Spleen (tissue), 11 donors: Measurements from ENCODE around the gene FSTL4. TPM values are rescaled to one million over a fixed set of nuclear protein-coding genes. Genes with fewer than 3 reads are reported as not detected.

ENCODE experiments used
- DNase-seq: peaks from one replicate; pipeline ENCODE4 v3.0.0-alpha.2; 2020
- H3K27ac ChIP-seq, 8 donors: fragments of 200-600 bp; sonication (generic) in 7 of 8; 1 replicate in 4 of 8; 2 replicates in 4 of 8; pipeline versions ENCODE4 v1.5.0 to v1.8.0; 2016 to 2021; ENCODE audit warnings: inconsistent platforms in 4 of 8, mild to moderate bottlenecking in 4 of 8, moderate library complexity in 1 of 8
- H3K27me3 ChIP-seq, 7 donors: fragments of 200-600 bp; sonication (generic) in 6 of 7; replicated peaks in 1 of 7; 1 replicate in 4 of 7; 2 replicates in 3 of 7; pipeline versions ENCODE4 v1.5.0 to v1.8.0; 2016 to 2021; ENCODE audit warnings: inconsistent platforms in 3 of 7, mild to moderate bottlenecking in 1 of 7
- H3K36me3 ChIP-seq, 6 donors: fragments of 200-600 bp; sonication (generic) in 5 of 6; 1 replicate in 4 of 6; 2 replicates in 2 of 6; pipeline versions ENCODE4 v1.5.0 to v1.8.0; 2016 to 2021; ENCODE audit warnings: inconsistent platforms in 2 of 6
- H3K4me1 ChIP-seq, 6 donors: fragments of 200-600 bp; sonication (generic) in 5 of 6; 1 replicate in 3 of 6; 2 replicates in 3 of 6; pipeline versions ENCODE4 v1.5.0 to v1.8.0; 2016 to 2021; ENCODE audit warnings: inconsistent platforms in 3 of 6
- H3K4me3 ChIP-seq, 8 donors: fragments of 200-600 bp; sonication (generic) in 7 of 8; 1 replicate in 4 of 8; 2 replicates in 4 of 8; pipeline versions ENCODE4 v1.5.0 to v1.8.0; 2016 to 2021; ENCODE audit warnings: inconsistent platforms in 4 of 8, mild to moderate bottlenecking in 4 of 8, moderate library complexity in 2 of 8
- H3K9me3 ChIP-seq, 8 donors: fragments of 200-600 bp; sonication (generic) in 7 of 8; 1 replicate in 4 of 8; 2 replicates in 4 of 8; pipeline versions ENCODE4 v1.5.0 to v1.8.0; 2016 to 2021; ENCODE audit warnings: inconsistent platforms in 4 of 8
- POLR2A ChIP-seq, 3 donors: fragments of 450-650 bp; IDR thresholded peaks; one replicate each; pipeline ENCODE4 v1.5.1; 2017; ENCODE audit warnings: antibody characterized with exemption in 3 of 3, mild to moderate bottlenecking in 1 of 3
- POLR2AphosphoS5 ChIP-seq, 3 donors: sonication (generic); formaldehyde crosslinking; IDR thresholded peaks; one replicate each; pipeline ENCODE4 v1.5.1; 2017; ENCODE audit warnings: antibody characterized with exemption in 3 of 3
- WGBS, 5 donors: extraction: QIAGEN DNeasy Blood & Tissue Kit in 3 of 5; methylation state at CpG; one replicate each; pipeline versions ENCODE4 v1.1.5 to v1.1.7; 2013 to 2018; 5-methylcytosine and 5-hydroxymethylcytosine counted together
- intact Hi-C: fragments of 100-400 bp; cut with DNase I; formaldehyde crosslinking; loops from one replicate; pipeline ENCODE4 v1.15.0; 2023; ENCODE audit warnings: low total_unique reads
- polyA plus RNA-seq, 3 donors: library from polyadenylated mRNA; stranded (reverse); fragments of 200-250 nt; gene quantifications; one replicate each; pipeline ENCODE4 v1.2.1, GENCODE V29; 2013
- total RNA-seq, 7 donors: library from RNA; depleted of rRNA in 3 of 7; stranded (reverse); fragments of >200 nt in 3 of 7; fragmentation: NEBNext Ultra II Directional in 4 of 7; extraction: Animal tissue kit (Norgen Biotek cat#: 25700) in 4 of 7; gene quantifications; one replicate each; pipeline versions ENCODE4 v1.1.0 to v1.2.1, GENCODE V29; 2016 to 2021
- TF ChIP-seq, protein P1 (sequence below), 11 experiments: fragments of 200-600 bp in 7 of 11; fragments of 450-650 bp in 4 of 11; sonication (generic) in 4 of 11; IDR thresholded peaks in 8 of 11; conservative IDR thresholded peaks in 3 of 11; 1 replicate in 7 of 11; 2 replicates in 4 of 11; pipeline versions ENCODE4 v1.4.0 to v1.8.0; 2016 to 2021; ENCODE audit warnings: antibody characterized with exemption in 11 of 11, inconsistent platforms in 4 of 11, mild to moderate bottlenecking in 1 of 11
- donor health status: healthy with polysubstance abuse.
- donor health status: DM: no; HTN: no; CAD: no; lungs with moderate emphysema.
- donor health status: DM: no; HTN: no; CAD: no.
- donor health status: Bipolar disorder and iron deficiency.
- donor health status: healthy.
- donor health status: DM: no; HTN: no; CAD: no.
- donor health status: DM: yes; HTN: yes; CAD: no.

The FSTL4 gene
- total and polyA plus RNA-seq, 10 donors = under 0.01 to 1.0 (median 0.37) TPM; not detected in 4

DNA sequence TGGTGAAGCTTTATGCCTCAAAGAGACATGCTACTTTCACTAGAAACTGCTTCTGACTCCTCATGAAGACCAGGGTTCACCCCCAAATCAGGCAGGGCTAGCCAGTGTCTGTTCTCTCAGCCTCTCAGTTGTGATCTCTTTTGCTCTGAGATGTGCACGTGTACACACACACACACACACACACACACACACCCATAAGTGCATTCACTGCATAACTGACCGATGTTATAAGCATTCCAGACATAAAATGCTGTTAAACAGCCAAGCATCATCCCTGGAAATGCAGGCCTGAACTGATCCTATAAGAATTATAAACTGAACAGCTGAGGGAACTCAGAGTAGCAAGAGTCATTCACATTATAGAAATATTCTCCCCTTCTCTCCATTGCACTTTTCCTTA, 85.0 kb downstream of the FSTL4 start:
- 64 to 82% (median 76%) methylated on average over 2 of the region's 2 CpGs for WGBS, 5 donors
- peaks cover 0 to 20% (median 0%) of the 10 kb centered on the region in 7 donors for H3K27me3 ChIP-seq
- H3K9me3 ChIP-seq = no peaks in the 10 kb centered on the region
- no peaks in the 10 kb centered on the region for H3K4me1 ChIP-seq
- H3K36me3 ChIP-seq = no peaks in the 10 kb centered on the region
- no peak overlapping the region for H3K4me3 ChIP-seq
- TF ChIP-seq, protein P1, sequence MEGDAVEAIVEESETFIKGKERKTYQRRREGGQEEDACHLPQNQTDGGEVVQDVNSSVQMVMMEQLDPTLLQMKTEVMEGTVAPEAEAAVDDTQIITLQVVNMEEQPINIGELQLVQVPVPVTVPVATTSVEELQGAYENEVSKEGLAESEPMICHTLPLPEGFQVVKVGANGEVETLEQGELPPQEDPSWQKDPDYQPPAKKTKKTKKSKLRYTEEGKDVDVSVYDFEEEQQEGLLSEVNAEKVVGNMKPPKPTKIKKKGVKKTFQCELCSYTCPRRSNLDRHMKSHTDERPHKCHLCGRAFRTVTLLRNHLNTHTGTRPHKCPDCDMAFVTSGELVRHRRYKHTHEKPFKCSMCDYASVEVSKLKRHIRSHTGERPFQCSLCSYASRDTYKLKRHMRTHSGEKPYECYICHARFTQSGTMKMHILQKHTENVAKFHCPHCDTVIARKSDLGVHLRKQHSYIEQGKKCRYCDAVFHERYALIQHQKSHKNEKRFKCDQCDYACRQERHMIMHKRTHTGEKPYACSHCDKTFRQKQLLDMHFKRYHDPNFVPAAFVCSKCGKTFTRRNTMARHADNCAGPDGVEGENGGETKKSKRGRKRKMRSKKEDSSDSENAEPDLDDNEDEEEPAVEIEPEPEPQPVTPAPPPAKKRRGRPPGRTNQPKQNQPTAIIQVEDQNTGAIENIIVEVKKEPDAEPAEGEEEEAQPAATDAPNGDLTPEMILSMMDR (IDR thresholded peaks at IDR 0.05 in 8 of 11, conservative IDR thresholded peaks at IDR 0.05 in 3 of 11) = no peak
- no peak for TF ChIP-seq POLR2A (IDR thresholded peaks at IDR 0.05)
- no peak for TF ChIP-seq POLR2AphosphoS5 (IDR thresholded peaks at IDR 0.05)
- DNase-seq = no peak
- intact Hi-C loops = no loop called here
- H3K27ac ChIP-seq = no peak overlapping the region

DNA sequence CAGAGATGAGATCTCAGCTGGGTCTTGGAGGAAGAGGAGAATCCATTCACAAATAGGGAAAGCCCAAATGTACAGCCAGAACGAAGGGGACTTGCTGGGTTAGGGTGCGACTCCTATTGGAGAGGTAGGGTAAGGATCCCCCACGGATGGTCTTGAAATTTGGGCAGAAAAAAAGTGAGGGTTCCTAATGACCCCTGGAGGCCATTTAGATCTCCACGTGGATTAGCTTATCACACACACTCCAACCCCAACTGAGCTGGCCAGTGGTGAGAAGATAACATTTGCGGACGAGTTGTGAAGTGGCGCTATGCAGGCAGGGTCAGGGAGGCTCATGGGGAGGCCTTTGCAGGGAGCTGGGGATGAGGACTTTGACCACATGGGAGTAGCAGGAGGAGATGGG, 86.0 kb downstream of the FSTL4 start:
- intact Hi-C loops = no loop called here
- DNase-seq = no peak
- Histone ChIP-seq H3K27me3 (peaks cover 0 to 25% (median 0%) of the 10 kb centered on the region in 7 donors), H3K4me1 (no peaks in the 10 kb centered on the region), H3K36me3 (no peaks in the 10 kb centered on the region), H3K9me3 (no peaks in the 10 kb centered on the region), H3K4me3 (no peak overlapping the region), H3K27ac (no peak overlapping the region)
- no peak for TF ChIP-seq POLR2AphosphoS5 (IDR thresholded peaks at IDR 0.05)
- no peak for TF ChIP-seq POLR2A (IDR thresholded peaks at IDR 0.05)
- TF ChIP-seq, protein P1 (IDR thresholded peaks at IDR 0.05 in 8 of 11, conservative IDR thresholded peaks at IDR 0.05 in 3 of 11) = no peak
- WGBS, 5 donors = 78 to 92% (median 83%) methylated on average over 7 of the region's 7 CpGs

DNA sequence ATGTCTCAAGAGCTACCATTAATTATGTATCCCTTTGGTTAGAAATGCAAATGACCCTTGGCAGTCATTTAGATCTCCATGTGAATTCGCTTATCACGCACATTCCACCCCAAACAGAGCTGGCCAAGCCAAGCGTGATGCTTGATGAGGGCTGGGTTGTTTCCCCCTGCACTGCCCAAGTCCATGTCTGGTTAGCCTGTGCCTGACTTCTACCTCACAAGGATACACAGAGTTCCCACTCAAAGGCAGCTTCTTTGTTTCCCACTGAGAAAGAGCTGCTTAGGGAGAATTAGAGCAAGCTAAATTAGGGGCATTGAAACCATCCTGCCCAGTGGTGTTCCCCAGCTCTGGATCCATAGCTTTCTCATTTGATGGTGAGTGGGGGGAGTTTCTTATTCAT, 87.2 kb downstream of the FSTL4 start:
- peaks cover 0 to 25% (median 0%) of the 10 kb centered on the region in 7 donors for H3K27me3 ChIP-seq
- WGBS, 5 donors = 81 to 89% (median 88%) methylated on average over 3 of the region's 3 CpGs
- H3K4me1 ChIP-seq = no peaks in the 10 kb centered on the region
- no peak overlapping the region for H3K4me3 ChIP-seq
- TF ChIP-seq POLR2AphosphoS5 (IDR thresholded peaks at IDR 0.05) (no peak), POLR2A (IDR thresholded peaks at IDR 0.05) (no peak)
- TF ChIP-seq, protein P1 (IDR thresholded peaks at IDR 0.05 in 8 of 11, conservative IDR thresholded peaks at IDR 0.05 in 3 of 11) = no peak
- no peaks in the 10 kb centered on the region for H3K36me3 ChIP-seq
- intact Hi-C loops = no loop called here
- no peak for DNase-seq
- no peak overlapping the region for H3K27ac ChIP-seq
- H3K9me3 ChIP-seq = no peaks in the 10 kb centered on the region

DNA sequence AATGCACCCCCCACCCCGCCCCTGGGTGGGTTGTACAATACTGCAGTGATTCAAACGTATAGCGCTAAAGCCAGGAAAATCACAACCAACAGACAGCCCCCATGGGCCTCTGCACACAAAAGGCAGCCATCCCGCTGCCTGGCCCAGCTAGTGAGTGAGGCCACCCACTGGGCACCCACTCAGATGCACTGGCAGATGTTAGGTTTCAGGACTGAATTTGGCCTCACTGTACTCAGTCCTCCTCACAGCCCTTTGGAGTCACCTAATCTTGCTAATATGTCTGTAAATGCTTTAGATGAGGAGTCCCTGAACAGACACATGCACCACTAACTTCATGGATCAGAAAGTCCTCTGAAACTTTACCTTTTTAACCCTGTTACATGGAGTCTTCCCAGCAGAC, 87.7 kb downstream of the FSTL4 start:
- H3K27ac ChIP-seq = no peak overlapping the region
- 91 to 96% (median 92%) methylated on average over 4 of the region's 4 CpGs for WGBS, 5 donors
- no peaks in the 10 kb centered on the region for H3K9me3 ChIP-seq
- H3K27me3 ChIP-seq = peaks cover 0 to 25% (median 0%) of the 10 kb centered on the region in 7 donors
- DNase-seq = no peak
- no peaks in the 10 kb centered on the region for H3K4me1 ChIP-seq
- intact Hi-C loops = no loop called here
- H3K36me3 ChIP-seq = no peaks in the 10 kb centered on the region
- H3K4me3 ChIP-seq = no peak overlapping the region
- TF ChIP-seq POLR2AphosphoS5 (IDR thresholded peaks at IDR 0.05) (no peak), POLR2A (IDR thresholded peaks at IDR 0.05) (no peak)
- TF ChIP-seq, protein P1 (IDR thresholded peaks at IDR 0.05 in 8 of 11, conservative IDR thresholded peaks at IDR 0.05 in 3 of 11) = no peak
